Panc1 (cell line): ENCODE measurements around the gene ARL17B. TPM values are rescaled to one million over a fixed set of nuclear protein-coding genes. Genes with fewer than 3 reads are reported as not detected.
"Not testable (repeated sequence)": the region's sequence is repeated elsewhere in the genome, so short reads cannot be mapped to it uniquely, and the experiment has no call there.

Experiments used
- ATAC-seq: fragments of 200-7000 bp; cut with Tn5 transposase; 2 replicates; pipeline ENCODE4 v1.9.1; 2020; ENCODE audit warnings: mild to moderate bottlenecking, moderate library complexity
- BruUV-seq: library from RNA; stranded (reverse); fragments of 400-500 nt; replicated peaks from 2 replicates; lab custom pipeline; 2021; lab: Mats Ljungman, UMichigan
- CTCF ChIA-PET: fragments of 300-600 bp; sonication (Branson Sonifier 250); formaldehyde crosslinking; loops from one replicate; lab custom pipeline; 2022; ENCODE audit warnings: antibody characterized with exemption; lab: Charles Lee
- POLR2A ChIA-PET: fragments of 300-600 bp; sonication (Branson Sonifier 250); formaldehyde crosslinking; loops from one replicate; lab custom pipeline; 2022; ENCODE audit warnings: antibody characterized with exemption; lab: Charles Lee
- DNase-seq: peaks from one replicate; pipeline ENCODE4 v3.0.0-alpha.2; 2010; ENCODE audit warnings: low read depth, low spot score
- H3K27ac ChIP-seq: 2 replicates; pipeline ENCODE4 v1.5.1; 2011; ENCODE audit warnings: mild to moderate bottlenecking, low read length, inconsistent platforms
- H3K27me3 ChIP-seq: fragments of 200-500 bp; sonication (Bioruptor generic); 2 replicates; pipeline ENCODE4 v1.6.0; 2014; ENCODE audit warnings: low read length, inconsistent platforms; ENCODE audit not compliant: control insufficient read depth, insufficient read depth
- H3K36me3 ChIP-seq: fragments of 200-500 bp; sonication (Bioruptor generic); 2 replicates; pipeline ENCODE4 v1.5.1; 2014; ENCODE audit warnings: inconsistent platforms, mild to moderate bottlenecking, low read length, moderate library complexity; ENCODE audit not compliant: control insufficient read depth, insufficient read depth
- H3K4me1 ChIP-seq: 2 replicates; pipeline ENCODE4 v1.5.1; 2011; ENCODE audit warnings: inconsistent platforms, mild to moderate bottlenecking, low read length, moderate library complexity; ENCODE audit not compliant: control insufficient read depth, insufficient read depth
- H3K4me3 ChIP-seq, 2 experiments: 2 replicates each; pipeline ENCODE4 v1.5.1; 2011 to 2012; ENCODE audit warnings: low read depth in 2 of 2, low read length in 2 of 2, mild to moderate bottlenecking in 2 of 2, inconsistent platforms in 1 of 2, moderate library complexity in 1 of 2
- H3K9me3 ChIP-seq: fragments of 200-500 bp; sonication (Bioruptor generic); 2 replicates; pipeline ENCODE4 v1.5.1; 2014; ENCODE audit warnings: low read depth, mild to moderate bottlenecking, inconsistent platforms, low read length, moderate library complexity; ENCODE audit not compliant: control insufficient read depth, insufficient read depth
- in situ Hi-C: cut with HindIII; loops from 2 replicates; pipeline ENCODE4 v1.10.0; 2016; ENCODE audit warnings: low sequenced_read_pairs, low pct_unique_long_range_greater_than_20kb
- intact Hi-C: fragments of 100-400 bp; cut with micrococcal nuclease; formaldehyde crosslinking; loops from one replicate; pipeline ENCODE4 v1.10.0; 2022; ENCODE audit not compliant: unreplicated experiment
- total RNA-seq: library from RNA; stranded (reverse); gene quantifications from one replicate; pipeline ENCODE4 v1.2.1, GENCODE V29; 2021; ENCODE audit not compliant: unreplicated experiment

Gene ARL17B
- total RNA-seq, 1 experiment from 2014 or later, result 12.7 TPM

DNA sequence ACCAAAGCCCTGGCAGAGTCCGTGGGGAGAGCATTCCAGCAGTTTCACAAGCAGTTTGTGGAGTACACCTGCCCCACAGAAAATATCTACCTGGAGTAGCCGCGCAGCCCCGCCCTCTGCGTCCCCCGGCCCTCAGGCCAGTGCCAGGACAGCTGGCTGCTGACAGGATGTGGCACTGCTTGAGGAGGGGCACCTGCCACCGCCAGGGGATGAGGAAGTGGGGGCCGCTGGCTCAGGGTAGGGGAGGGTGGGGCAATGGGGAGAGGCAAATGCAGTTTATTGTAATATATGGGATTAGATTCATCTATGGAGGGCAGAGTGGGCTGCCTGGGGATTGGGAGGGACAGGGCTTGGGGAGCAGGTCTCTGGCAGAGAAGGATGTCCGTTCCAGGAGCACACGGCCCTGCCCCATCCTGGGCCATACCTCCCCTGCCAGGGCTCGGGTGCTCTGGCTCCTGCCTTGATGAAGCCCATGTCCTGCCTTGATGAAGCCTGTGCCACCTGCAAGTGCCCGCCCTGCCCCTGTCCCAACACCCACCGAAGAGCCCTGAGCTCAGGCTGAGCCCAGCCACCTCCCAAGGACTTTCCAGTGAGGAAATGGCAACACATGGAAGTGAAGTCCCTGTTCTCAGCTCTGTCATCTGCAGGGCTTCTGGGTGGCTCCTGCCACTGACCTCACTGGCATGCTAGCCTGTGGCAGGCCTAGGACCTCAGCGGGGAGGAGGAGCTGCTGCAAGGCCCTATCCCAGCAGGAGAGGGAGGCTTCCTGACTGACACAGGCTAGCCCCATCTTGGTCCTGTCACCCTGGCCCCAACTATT is 116.4 kb downstream of the ARL17B start:
- peak; percentile 59 for ATAC-seq
- H3K27me3 ChIP-seq, H3K4me1 ChIP-seq, H3K9me3 ChIP-seq, in situ Hi-C loops, DNase-seq, intact Hi-C loops, BruUV-seq, H3K36me3 ChIP-seq, CTCF ChIA-PET, H3K4me3 ChIP-seq, H3K27ac ChIP-seq, POLR2A ChIA-PET: not testable (repeated sequence)

DNA sequence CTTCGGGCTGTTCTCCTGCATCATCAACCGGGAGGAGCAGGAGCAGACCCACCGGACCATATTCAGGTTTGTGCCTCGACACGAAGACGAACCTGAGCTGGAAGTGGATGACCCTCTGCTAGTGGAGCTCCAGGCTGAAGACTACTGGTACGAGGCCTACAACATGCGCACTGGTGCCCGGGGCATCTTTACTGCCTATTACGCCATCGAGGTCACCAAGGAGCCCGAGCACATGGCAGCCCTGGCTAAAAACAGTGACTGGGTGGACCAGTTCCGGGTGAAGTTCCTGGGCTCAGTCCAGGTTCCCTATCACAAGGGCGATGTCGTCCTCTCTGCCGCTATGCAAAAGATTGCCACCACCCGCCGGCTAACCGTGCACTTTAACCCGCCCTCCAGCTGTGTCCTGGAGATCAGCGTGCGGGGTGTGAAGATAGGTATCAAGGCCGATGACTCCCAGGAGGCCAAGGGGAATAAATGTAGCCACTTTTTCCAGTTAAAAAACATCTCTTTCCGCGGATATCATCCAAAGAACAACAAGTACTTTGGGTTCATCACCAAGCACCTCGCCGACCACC is 117.1 kb downstream of the ARL17B start:
- intact Hi-C loops, BruUV-seq, H3K9me3 ChIP-seq, H3K36me3 ChIP-seq, H3K27ac ChIP-seq, H3K27me3 ChIP-seq, in situ Hi-C loops, H3K4me3 ChIP-seq, POLR2A ChIA-PET, DNase-seq, ATAC-seq, CTCF ChIA-PET, H3K4me1 ChIP-seq: not testable (repeated sequence)

- H3K4me3 ChIP-seq, POLR2A ChIA-PET, H3K36me3 ChIP-seq, ATAC-seq, H3K27ac ChIP-seq, in situ Hi-C loops, intact Hi-C loops, H3K9me3 ChIP-seq, H3K27me3 ChIP-seq, BruUV-seq, CTCF ChIA-PET, DNase-seq, H3K4me1 ChIP-seq: not testable (repeated sequence)
Observed at GRCh38 chr17:46243928-46244327, 117.6 kb downstream of the ARL17B start.

- H3K27me3 ChIP-seq, ATAC-seq, H3K4me3 ChIP-seq, H3K36me3 ChIP-seq, in situ Hi-C loops, intact Hi-C loops, H3K27ac ChIP-seq, DNase-seq, H3K9me3 ChIP-seq, H3K4me1 ChIP-seq, CTCF ChIA-PET, POLR2A ChIA-PET, BruUV-seq: not testable (repeated sequence)
Observed at GRCh38 chr17:46243505-46243904, 118.1 kb downstream of the ARL17B start.

DNA sequence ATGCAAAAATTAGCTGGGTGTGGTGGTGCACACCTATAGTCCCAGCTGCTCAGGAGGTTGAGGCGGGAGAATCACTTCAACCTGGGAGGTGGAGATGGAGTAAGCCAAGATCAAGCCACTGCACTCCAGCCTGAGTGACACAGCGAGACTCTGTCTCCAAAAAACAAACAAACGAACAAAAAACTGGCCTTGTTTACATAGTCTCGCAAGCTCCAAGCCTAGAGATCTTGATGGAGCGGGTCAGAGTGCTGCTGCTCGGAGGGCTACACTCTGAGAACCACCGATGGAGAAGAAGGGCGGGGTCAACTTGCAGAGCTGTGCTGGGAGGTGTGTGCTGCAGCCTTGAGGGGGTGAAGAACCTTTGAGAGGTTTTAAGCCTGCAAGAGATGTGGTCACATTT is 130.2 kb downstream of the ARL17B start:
- H3K36me3 ChIP-seq, H3K27ac ChIP-seq, ATAC-seq, CTCF ChIA-PET, intact Hi-C loops, H3K4me3 ChIP-seq, H3K27me3 ChIP-seq, POLR2A ChIA-PET, BruUV-seq, H3K4me1 ChIP-seq, H3K9me3 ChIP-seq, DNase-seq, in situ Hi-C loops: not testable (repeated sequence)

GRCh38 chr17:46225274-46225794 is 136.2 kb downstream of the ARL17B start:
- peak; percentile 100 for ATAC-seq
- in situ Hi-C loops, POLR2A ChIA-PET, CTCF ChIA-PET, H3K36me3 ChIP-seq, H3K4me1 ChIP-seq, intact Hi-C loops, H3K9me3 ChIP-seq, BruUV-seq, H3K27me3 ChIP-seq: not testable (repeated sequence)
- Histone ChIP-seq H3K27ac (peak overlapping the region; percentile 66), H3K4me3 (peak overlapping the region; percentile 43 to 65)
- peak; percentile 93 for DNase-seq

DNA sequence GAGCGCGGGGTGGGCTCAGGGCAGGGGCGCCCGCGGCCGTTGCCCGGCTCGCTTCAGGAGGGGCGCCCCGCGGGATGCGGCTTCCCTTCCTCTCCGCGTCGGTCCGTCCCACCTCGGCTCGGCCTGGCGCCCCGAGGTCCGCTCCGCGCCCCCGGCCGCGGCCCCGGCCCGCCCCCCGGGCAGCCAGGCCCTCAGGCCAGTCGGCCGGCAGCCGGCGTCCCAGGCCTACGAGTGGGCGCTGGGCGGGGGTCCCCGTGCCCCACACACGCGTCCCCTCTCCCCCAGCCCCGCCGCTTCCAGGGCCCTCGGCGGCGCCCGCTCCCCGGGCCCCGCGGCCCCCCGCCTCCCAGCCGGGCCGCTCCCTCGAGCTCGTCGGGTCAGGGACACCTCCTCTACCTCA is 136.7 kb downstream of the ARL17B start:
- POLR2A ChIA-PET, H3K9me3 ChIP-seq, CTCF ChIA-PET, DNase-seq, H3K4me1 ChIP-seq, intact Hi-C loops, BruUV-seq, in situ Hi-C loops, H3K27me3 ChIP-seq, H3K36me3 ChIP-seq, H3K27ac ChIP-seq: not testable (repeated sequence)
- ATAC-seq, result peak; percentile 78
- peak overlapping the region; percentile 43 to 65 for H3K4me3 ChIP-seq
